Gastrocnemius medialis (tissue), 4 donors: ENCODE data around the gene NXN. TPM values are rescaled to one million over a fixed set of nuclear protein-coding genes. Genes with fewer than 3 reads are reported as not detected.

Experiments used
- ATAC-seq, 2 donors: fragments of 150-250 bp; one replicate each; pipeline ENCODE4 v1.9.1; 2016
- DNase-seq, 2 donors: peaks; one replicate each; pipeline ENCODE4 v3.0.0-alpha.2; 2019
- H3K27ac ChIP-seq, 4 donors: fragments of 200-600 bp; sonication (generic); 1 replicate in 1 of 4; 2 replicates in 3 of 4; pipeline ENCODE4 v1.5.1; 2016 to 2018; ENCODE audit warnings: mild to moderate bottlenecking in 2 of 4, moderate library complexity in 1 of 4
- H3K27me3 ChIP-seq, 3 donors: fragments of 200-600 bp; sonication (generic) in 2 of 3; 1 replicate in 1 of 3; 2 replicates in 2 of 3; pipeline versions ENCODE4 v1.5.1 to v1.6.0; 2016 to 2019; ENCODE audit warnings: mild to moderate bottlenecking in 1 of 3, moderate library complexity in 1 of 3
- H3K36me3 ChIP-seq, 2 donors: fragments of 200-600 bp; sonication (generic) in 1 of 2; one replicate each; pipeline ENCODE4 v1.5.1; 2017 to 2018
- H3K4me1 ChIP-seq, 2 donors: fragments of 200-600 bp; sonication (generic) in 1 of 2; one replicate each; pipeline ENCODE4 v1.5.1; 2016 to 2017; ENCODE audit warnings: mild to moderate bottlenecking in 2 of 2
- H3K4me3 ChIP-seq, 4 donors: fragments of 200-600 bp; sonication (generic) in 3 of 4; 1 replicate in 1 of 4; 2 replicates in 3 of 4; pipeline ENCODE4 v1.5.1; 2016 to 2019; ENCODE audit warnings: mild to moderate bottlenecking in 2 of 4
- H3K9me3 ChIP-seq, 3 donors: fragments of 200-600 bp; sonication (generic) in 2 of 3; 1 replicate in 1 of 3; 2 replicates in 2 of 3; pipeline ENCODE4 v1.5.1; 2016 to 2019
- POLR2A ChIP-seq, 2 donors: fragments of 450-650 bp; IDR thresholded peaks; one replicate each; pipeline ENCODE4 v1.6.1; 2017; ENCODE audit warnings: antibody characterized with exemption in 2 of 2, mild to moderate bottlenecking in 2 of 2, moderate library complexity in 2 of 2
- in situ Hi-C, 4 donors: fragments of 200-750 bp; cut with MboI; loops; one replicate each; pipeline versions ENCODE4 v1.15.0 to v1.8.0; 2017; ENCODE audit warnings: low sequenced_read_pairs in 4 of 4
- intact Hi-C: fragments of 100-400 bp; cut with DNase I; formaldehyde crosslinking; loops from one replicate; pipeline ENCODE4 v1.15.1; 2023; ENCODE audit warnings: low total_unique reads
- total RNA-seq, 4 donors: library from RNA; depleted of rRNA; stranded (reverse); fragments of >200 nt; gene quantifications; one replicate each; pipeline versions ENCODE4 v1.1.0 to v1.2.3, GENCODE V29; 2016
- TF ChIP-seq, protein P1 (sequence below), 5 experiments: fragments of 450-650 bp in 3 of 5; fragments of 200-600 bp in 2 of 5; sonication (generic) in 2 of 5; IDR thresholded peaks in 4 of 5; conservative IDR thresholded peaks in 1 of 5; 1 replicate in 4 of 5; 2 replicates in 1 of 5; pipeline ENCODE4 v1.5.1; 2016 to 2019; ENCODE audit warnings: antibody characterized with exemption in 5 of 5, mild to moderate bottlenecking in 3 of 5, moderate library complexity in 3 of 5

The NXN gene
- total RNA-seq, 4 donors from 2014 or later: 55.6 to 86.4 (median 62.7) TPM

DNA sequence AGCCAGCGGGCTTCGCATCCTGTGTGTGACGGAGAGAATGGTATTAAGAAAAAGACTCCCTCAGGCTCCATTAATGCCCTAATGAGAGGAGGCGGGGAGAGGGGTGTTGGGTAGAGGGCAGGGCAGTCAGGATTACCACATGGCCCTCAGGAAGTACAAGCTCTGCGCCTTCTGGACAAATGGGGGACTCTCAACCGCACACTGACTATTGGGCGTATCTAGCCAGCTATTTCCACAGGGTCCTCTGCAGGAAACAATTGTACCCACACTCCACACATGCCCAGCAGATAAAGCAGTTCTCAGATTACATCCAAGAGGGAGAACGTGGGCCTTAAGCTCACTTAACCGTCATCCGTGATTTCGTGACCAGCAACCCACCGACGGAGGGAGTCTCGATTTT, 14.7 kb downstream of the NXN start:
- TF ChIP-seq POLR2A (IDR thresholded peaks at IDR 0.05): no peak
- TF ChIP-seq, protein P1, sequence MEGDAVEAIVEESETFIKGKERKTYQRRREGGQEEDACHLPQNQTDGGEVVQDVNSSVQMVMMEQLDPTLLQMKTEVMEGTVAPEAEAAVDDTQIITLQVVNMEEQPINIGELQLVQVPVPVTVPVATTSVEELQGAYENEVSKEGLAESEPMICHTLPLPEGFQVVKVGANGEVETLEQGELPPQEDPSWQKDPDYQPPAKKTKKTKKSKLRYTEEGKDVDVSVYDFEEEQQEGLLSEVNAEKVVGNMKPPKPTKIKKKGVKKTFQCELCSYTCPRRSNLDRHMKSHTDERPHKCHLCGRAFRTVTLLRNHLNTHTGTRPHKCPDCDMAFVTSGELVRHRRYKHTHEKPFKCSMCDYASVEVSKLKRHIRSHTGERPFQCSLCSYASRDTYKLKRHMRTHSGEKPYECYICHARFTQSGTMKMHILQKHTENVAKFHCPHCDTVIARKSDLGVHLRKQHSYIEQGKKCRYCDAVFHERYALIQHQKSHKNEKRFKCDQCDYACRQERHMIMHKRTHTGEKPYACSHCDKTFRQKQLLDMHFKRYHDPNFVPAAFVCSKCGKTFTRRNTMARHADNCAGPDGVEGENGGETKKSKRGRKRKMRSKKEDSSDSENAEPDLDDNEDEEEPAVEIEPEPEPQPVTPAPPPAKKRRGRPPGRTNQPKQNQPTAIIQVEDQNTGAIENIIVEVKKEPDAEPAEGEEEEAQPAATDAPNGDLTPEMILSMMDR (IDR thresholded peaks at IDR 0.05 in 4 of 5, conservative IDR thresholded peaks at IDR 0.05 in 1 of 5): no peak
- in situ Hi-C loops (no loop called here), intact Hi-C loops (no loop called here)
- H3K4me3 ChIP-seq: no peak overlapping the region
- H3K4me1 ChIP-seq: peaks cover 12 to 31% of the 10 kb centered on the region in 2 donors
- no peak for ATAC-seq
- H3K27me3 ChIP-seq: no peaks in the 10 kb centered on the region
- no peaks in the 10 kb centered on the region for H3K9me3 ChIP-seq
- no peak overlapping the region for H3K27ac ChIP-seq
- no peaks in the 10 kb centered on the region for H3K36me3 ChIP-seq
- no peak for DNase-seq

GRCh38 chr17:962670-963069, 16.9 kb downstream of the NXN start:
- DNase-seq: no peak
- ATAC-seq: no peak
- intact Hi-C loops: no loop called here
- Histone ChIP-seq H3K4me3 (no peak overlapping the region), H3K27ac (peak overlapping the region in 1 of 4 donors; percentile 16), H3K27me3 (no peaks in the 10 kb centered on the region), H3K4me1 (peaks cover 10 to 23% of the 10 kb centered on the region in 2 donors), H3K36me3 (no peaks in the 10 kb centered on the region), H3K9me3 (no peaks in the 10 kb centered on the region)
- in situ Hi-C loops: no loop called here
- TF ChIP-seq POLR2A (IDR thresholded peaks at IDR 0.05): no peak
- TF ChIP-seq, protein P1 (IDR thresholded peaks at IDR 0.05 in 4 of 5, conservative IDR thresholded peaks at IDR 0.05 in 1 of 5): no peak

GRCh38 chr17:962166-962565, 17.4 kb downstream of the NXN start:
- ATAC-seq: no peak
- H3K4me1 ChIP-seq: peaks cover 14 to 28% of the 10 kb centered on the region in 2 donors
- no peak for TF ChIP-seq POLR2A (IDR thresholded peaks at IDR 0.05)
- TF ChIP-seq, protein P1 (IDR thresholded peaks at IDR 0.05 in 4 of 5, conservative IDR thresholded peaks at IDR 0.05 in 1 of 5): no peak

GRCh38 chr17:958712-959451, 20.7 kb downstream of the NXN start:
- Histone ChIP-seq H3K27ac (peak overlapping the region; percentile 87 to 91 (median 88)), H3K4me3 (no peak overlapping the region), H3K36me3 (no peaks in the 10 kb centered on the region), H3K9me3 (no peaks in the 10 kb centered on the region), H3K27me3 (no peaks in the 10 kb centered on the region), H3K4me1 (peaks cover 20 to 26% of the 10 kb centered on the region in 2 donors)
- DNase-seq (peak in 1 of 2 donors; percentile 48), ATAC-seq (peak in 1 of 2 donors; percentile 20)
- TF ChIP-seq POLR2A (IDR thresholded peaks at IDR 0.05): no peak
- TF ChIP-seq, protein P1 (IDR thresholded peaks at IDR 0.05 in 4 of 5, conservative IDR thresholded peaks at IDR 0.05 in 1 of 5): no peak
- intact Hi-C loops (loop anchor here (1.0 kb wide), 1 partner anchor 57 kb away; no protein-coding TSS in a partner anchor), in situ Hi-C loops (no loop called here)

More at GRCh38 chr17:962166-962565, 17.4 kb downstream of the NXN start:
- no peak for DNase-seq
- Histone ChIP-seq H3K27me3 (no peaks in the 10 kb centered on the region), H3K36me3 (no peaks in the 10 kb centered on the region), H3K4me3 (no peak overlapping the region), H3K27ac (peak overlapping the region in 2 of 4 donors; percentile 35 to 90), H3K9me3 (no peaks in the 10 kb centered on the region)
- intact Hi-C loops (no loop called here), in situ Hi-C loops (no loop called here)
